ENCODE measurements around the gene RHOV. TPM values are rescaled to one million over a fixed set of nuclear protein-coding genes. Genes with fewer than 3 reads are reported as not detected.

RHOV gene
- total RNA-seq, 1 donor from 2014 or later = not detected

- no peak for TF ChIP-seq CTCF (IDR thresholded peaks at IDR 0.05)
- Histone ChIP-seq H3K4me3 (peak overlapping the region; percentile 60 to 63), H3K27ac (no peak overlapping the region), H3K36me3 (no peaks in the 10 kb centered on the region), H3K9me3 (no peaks in the 10 kb centered on the region), H3K4me1 (peaks cover 9 to 11% of the 10 kb centered on the region in 2 donors), H3K27me3 (no peaks in the 10 kb centered on the region)
- no peak for DNase-seq (ENCODE audit: low spot score in 2 of 2)
- intact Hi-C loops (cut with DNase I) = no loop called here
Observed at GRCh38 chr15:40843261-40843884, 30.7 kb downstream of the RHOV start.

- no peaks in the 10 kb centered on the region for H3K27me3 ChIP-seq
Observed at GRCh38 chr15:40841741-40842140, 32.3 kb downstream of the RHOV start.

GRCh38 chr15:40838756-40839155, 35.3 kb downstream of the RHOV start:
- H3K4me3 ChIP-seq = no peak overlapping the region
- no peaks in the 10 kb centered on the region for H3K9me3 ChIP-seq
- no peak for DNase-seq (ENCODE audit: low spot score in 2 of 2)
- H3K4me1 ChIP-seq = no peaks in the 10 kb centered on the region
- H3K27ac ChIP-seq = no peak overlapping the region
- H3K36me3 ChIP-seq = no peaks in the 10 kb centered on the region
- no peaks in the 10 kb centered on the region for H3K27me3 ChIP-seq
- TF ChIP-seq CTCF (IDR thresholded peaks at IDR 0.05) = no peak
- intact Hi-C loops (cut with DNase I) = no loop called here

More at GRCh38 chr15:40841741-40842140, 32.3 kb downstream of the RHOV start:
- no peaks in the 10 kb centered on the region for H3K36me3 ChIP-seq
- intact Hi-C loops (cut with DNase I) = no loop called here
- H3K9me3 ChIP-seq = no peaks in the 10 kb centered on the region
- DNase-seq (ENCODE audit: low spot score in 2 of 2) = no peak
- no peak for TF ChIP-seq CTCF (IDR thresholded peaks at IDR 0.05)
- no peak overlapping the region for H3K27ac ChIP-seq
- H3K4me3 ChIP-seq = no peak overlapping the region
- H3K4me1 ChIP-seq = peaks cover 9 to 11% of the 10 kb centered on the region in 2 donors

- no peaks in the 10 kb centered on the region for H3K27me3 ChIP-seq
- no peak for TF ChIP-seq CTCF (IDR thresholded peaks at IDR 0.05)
- no peaks in the 10 kb centered on the region for H3K9me3 ChIP-seq
- H3K4me3 ChIP-seq = no peak overlapping the region
- DNase-seq (ENCODE audit: low spot score in 2 of 2) = no peak
- intact Hi-C loops (cut with DNase I) = no loop called here
- no peaks in the 10 kb centered on the region for H3K4me1 ChIP-seq
- H3K36me3 ChIP-seq = no peaks in the 10 kb centered on the region
- H3K27ac ChIP-seq = no peak overlapping the region
Observed at GRCh38 chr15:40836020-40836419, 38.0 kb downstream of the RHOV start.

GRCh38 chr15:40832903-40833302, 41.1 kb downstream of the RHOV start:
- intact Hi-C loops (cut with DNase I) = no loop called here

More at GRCh38 chr15:40832903-40833302, 41.1 kb downstream of the RHOV start:
- Histone ChIP-seq H3K27me3 (no peaks in the 10 kb centered on the region), H3K27ac (no peak overlapping the region), H3K36me3 (no peaks in the 10 kb centered on the region), H3K4me3 (no peak overlapping the region), H3K4me1 (no peaks in the 10 kb centered on the region), H3K9me3 (no peaks in the 10 kb centered on the region)
- no peak for DNase-seq (ENCODE audit: low spot score in 2 of 2)
- TF ChIP-seq CTCF (IDR thresholded peaks at IDR 0.05) = no peak

Measured in ascending aorta (tissue), 2 donors.